ENCODE data around the gene SNX10.
A peak's percentile ranks its signal among the peaks of the same experiment; 100 is the strongest.

SNX10 gene

GRCh38 chr7:26404189-26404996 is 112.7 kb downstream of the SNX10 start:
- Histone ChIP-seq H3K4me1 (ENCODE audit: control insufficient read depth, insufficient read depth, low read length) (peaks cover 7% of the 10 kb centered on the region; the same call in 1 of the 2 replicates), H3K27me3 (ENCODE audit: control insufficient read depth, insufficient read depth, low read length) (no peaks in the 10 kb centered on the region), H3K9ac (ENCODE audit: low read depth, low read length) (no peak overlapping the region), H3K36me3 (ENCODE audit: control insufficient read depth, insufficient read depth, low read length) (no peaks in the 10 kb centered on the region), H3K27ac (ENCODE audit: low read depth, low read length) (no peak overlapping the region), H3K9me3 (ENCODE audit: control insufficient read depth, insufficient read depth, low read length) (no peaks in the 10 kb centered on the region), H3K4me3 (ENCODE audit: low read depth, low read length) (no peak overlapping the region)

- peaks cover 6% of the 10 kb centered on the region; the same call in 1 of the 2 replicates for H3K4me1 ChIP-seq (ENCODE audit: control insufficient read depth, insufficient read depth, low read length)
- H3K9me3 ChIP-seq (ENCODE audit: control insufficient read depth, insufficient read depth, low read length) = no peaks in the 10 kb centered on the region
- no peaks in the 10 kb centered on the region for H3K27me3 ChIP-seq (ENCODE audit: control insufficient read depth, insufficient read depth, low read length)
- no peak overlapping the region for H3K4me3 ChIP-seq (ENCODE audit: low read depth, low read length)
- no peaks in the 10 kb centered on the region for H3K36me3 ChIP-seq (ENCODE audit: control insufficient read depth, insufficient read depth, low read length)
- no peak overlapping the region for H3K9ac ChIP-seq (ENCODE audit: low read depth, low read length)
- no peak overlapping the region for H3K27ac ChIP-seq (ENCODE audit: low read depth, low read length)
Measured at GRCh38 chr7:26406433-26406832, 114.8 kb downstream of the SNX10 start.

DNA sequence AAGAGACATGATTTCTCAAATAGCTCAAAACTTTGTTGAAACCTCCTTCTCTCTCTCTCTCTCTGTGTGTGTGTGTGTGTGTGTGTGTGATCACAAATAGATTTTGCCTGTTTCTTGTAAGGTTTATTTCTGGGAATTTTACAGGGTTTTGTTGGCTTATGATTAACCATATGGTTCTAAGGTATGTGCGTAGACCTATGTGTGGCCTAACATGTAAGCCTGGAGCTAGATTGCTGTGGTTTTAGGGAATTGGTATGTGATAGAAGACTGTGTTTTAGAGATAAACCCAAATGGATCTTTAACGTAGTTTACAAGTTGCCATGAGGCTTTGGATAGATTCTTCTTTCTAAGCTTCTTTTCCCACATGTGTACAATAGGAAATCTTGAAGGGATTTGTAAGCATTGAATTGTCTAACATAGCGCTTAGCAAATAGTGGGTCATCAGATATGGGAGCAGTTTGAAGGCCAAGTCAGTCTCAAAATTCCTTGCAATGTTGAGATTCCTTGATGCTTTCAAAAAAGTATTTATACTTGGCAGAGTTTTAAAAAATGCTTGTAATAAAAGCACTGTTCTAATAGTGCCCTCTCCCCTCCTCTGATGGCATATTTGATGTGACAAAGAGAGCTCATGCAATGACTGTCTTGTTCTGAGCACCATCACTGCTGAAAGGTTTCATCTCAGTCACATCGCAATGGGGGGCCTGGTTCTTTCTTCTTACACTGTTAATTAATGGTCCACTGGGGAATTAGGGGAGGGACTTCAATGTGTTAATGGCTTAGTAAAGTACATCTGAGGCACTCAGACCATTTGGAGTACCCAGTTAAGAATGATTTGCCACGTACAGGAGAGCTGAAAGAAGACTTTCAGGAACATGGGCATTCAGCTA is 118.2 kb downstream of the SNX10 start:
- H3K9me3 ChIP-seq (ENCODE audit: control insufficient read depth, insufficient read depth, low read length) = no peaks in the 10 kb centered on the region
- no peak overlapping the region for H3K27ac ChIP-seq (ENCODE audit: low read depth, low read length)

DNA sequence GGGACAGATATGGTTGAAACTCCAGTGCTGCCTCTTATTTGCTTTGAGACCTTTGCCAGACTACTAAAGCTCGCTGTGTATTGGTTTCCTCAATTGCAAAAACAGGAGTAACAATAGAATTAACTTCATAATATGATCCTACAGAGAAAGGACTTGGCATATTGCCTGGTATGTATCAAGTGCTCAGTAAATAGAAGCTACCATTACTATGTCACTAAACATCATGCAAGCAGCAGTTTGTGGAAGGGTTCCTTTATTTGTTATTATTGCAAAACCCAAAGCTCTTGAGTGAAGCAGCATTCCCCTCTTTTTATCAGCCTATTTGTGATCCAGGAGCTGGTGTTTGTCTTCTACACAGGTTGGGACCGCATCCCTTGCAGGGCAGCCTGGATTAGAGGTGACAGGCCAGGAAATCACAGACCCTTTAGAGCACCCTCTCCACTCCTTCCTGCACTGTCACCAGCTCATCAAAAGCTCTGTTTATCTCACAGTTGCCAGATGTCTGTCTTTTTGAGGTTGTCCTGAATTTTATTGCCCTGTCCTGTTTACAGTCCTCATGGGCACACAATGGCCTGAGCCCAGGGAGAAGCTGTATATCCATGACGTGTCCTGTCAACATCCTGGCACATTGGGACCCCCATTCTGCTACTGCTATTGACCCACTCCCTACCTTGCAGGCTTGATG is 121.5 kb downstream of the SNX10 start:
- H3K9ac ChIP-seq (ENCODE audit: low read depth, low read length) = no peak overlapping the region
- H3K4me1 ChIP-seq (ENCODE audit: control insufficient read depth, insufficient read depth, low read length) = peaks cover 6% of the 10 kb centered on the region; the same call in 1 of the 2 replicates
- no peak overlapping the region for H3K27ac ChIP-seq (ENCODE audit: low read depth, low read length)
- no peaks in the 10 kb centered on the region for H3K9me3 ChIP-seq (ENCODE audit: control insufficient read depth, insufficient read depth, low read length)
- H3K27me3 ChIP-seq (ENCODE audit: control insufficient read depth, insufficient read depth, low read length) = no peaks in the 10 kb centered on the region
- H3K36me3 ChIP-seq (ENCODE audit: control insufficient read depth, insufficient read depth, low read length) = no peaks in the 10 kb centered on the region
- no peak overlapping the region for H3K4me3 ChIP-seq (ENCODE audit: low read depth, low read length)

More for the DNA sequence above, 118.2 kb downstream of the SNX10 start:
- H3K4me3 ChIP-seq (ENCODE audit: low read depth, low read length) = no peak overlapping the region
- no peaks in the 10 kb centered on the region for H3K4me1 ChIP-seq (ENCODE audit: control insufficient read depth, insufficient read depth, low read length)
- H3K27me3 ChIP-seq (ENCODE audit: control insufficient read depth, insufficient read depth, low read length) = no peaks in the 10 kb centered on the region
- H3K36me3 ChIP-seq (ENCODE audit: control insufficient read depth, insufficient read depth, low read length) = no peaks in the 10 kb centered on the region
- H3K9ac ChIP-seq (ENCODE audit: low read depth, low read length) = no peak overlapping the region

DNA sequence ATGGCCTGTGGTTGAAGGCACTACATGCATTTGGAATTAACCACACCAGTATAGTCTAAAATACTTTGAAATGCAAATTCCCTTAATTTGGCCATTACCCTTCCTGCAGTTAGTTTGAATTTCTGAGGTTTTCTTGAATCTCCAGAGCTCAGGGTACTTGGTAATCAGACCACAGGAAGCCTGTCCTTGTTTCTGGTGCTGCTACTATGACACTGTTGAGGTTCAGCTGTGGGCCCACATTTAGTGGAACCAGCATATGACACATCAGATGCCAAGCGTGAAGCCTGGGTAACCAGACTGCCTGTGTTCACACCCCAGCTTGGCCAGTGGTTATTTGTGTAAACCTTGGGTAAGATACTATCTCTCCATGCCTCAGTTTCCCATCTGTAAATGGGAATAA is 124.3 kb downstream of the SNX10 start:
- Histone ChIP-seq H3K36me3 (ENCODE audit: control insufficient read depth, insufficient read depth, low read length) (no peaks in the 10 kb centered on the region), H3K4me1 (ENCODE audit: control insufficient read depth, insufficient read depth, low read length) (peaks cover 19% of the 10 kb centered on the region), H3K27ac (ENCODE audit: low read depth, low read length) (no peak overlapping the region), H3K4me3 (ENCODE audit: low read depth, low read length) (no peak overlapping the region), H3K9ac (ENCODE audit: low read depth, low read length) (no peak overlapping the region), H3K27me3 (ENCODE audit: control insufficient read depth, insufficient read depth, low read length) (no peaks in the 10 kb centered on the region), H3K9me3 (ENCODE audit: control insufficient read depth, insufficient read depth, low read length) (no peaks in the 10 kb centered on the region)

- H3K9ac ChIP-seq (ENCODE audit: low read depth, low read length) = no peak overlapping the region
- H3K27ac ChIP-seq (ENCODE audit: low read depth, low read length) = no peak overlapping the region
- H3K9me3 ChIP-seq (ENCODE audit: control insufficient read depth, insufficient read depth, low read length) = no peaks in the 10 kb centered on the region
- no peaks in the 10 kb centered on the region for H3K27me3 ChIP-seq (ENCODE audit: control insufficient read depth, insufficient read depth, low read length)
- no peaks in the 10 kb centered on the region for H3K36me3 ChIP-seq (ENCODE audit: control insufficient read depth, insufficient read depth, low read length)
- peaks cover 24% of the 10 kb centered on the region for H3K4me1 ChIP-seq (ENCODE audit: control insufficient read depth, insufficient read depth, low read length)
- no peak overlapping the region for H3K4me3 ChIP-seq (ENCODE audit: low read depth, low read length)
Measured at GRCh38 chr7:26417911-26418413, 126.3 kb downstream of the SNX10 start.

- Histone ChIP-seq H3K9ac (ENCODE audit: low read depth, low read length) (no peak overlapping the region), H3K27me3 (ENCODE audit: control insufficient read depth, insufficient read depth, low read length) (no peaks in the 10 kb centered on the region), H3K4me3 (ENCODE audit: low read depth, low read length) (no peak overlapping the region), H3K4me1 (ENCODE audit: control insufficient read depth, insufficient read depth, low read length) (peaks cover 24% of the 10 kb centered on the region), H3K27ac (ENCODE audit: low read depth, low read length) (no peak overlapping the region), H3K36me3 (ENCODE audit: control insufficient read depth, insufficient read depth, low read length) (no peaks in the 10 kb centered on the region), H3K9me3 (ENCODE audit: control insufficient read depth, insufficient read depth, low read length) (no peaks in the 10 kb centered on the region)
Measured at GRCh38 chr7:26419198-26419597, 127.5 kb downstream of the SNX10 start.

DNA sequence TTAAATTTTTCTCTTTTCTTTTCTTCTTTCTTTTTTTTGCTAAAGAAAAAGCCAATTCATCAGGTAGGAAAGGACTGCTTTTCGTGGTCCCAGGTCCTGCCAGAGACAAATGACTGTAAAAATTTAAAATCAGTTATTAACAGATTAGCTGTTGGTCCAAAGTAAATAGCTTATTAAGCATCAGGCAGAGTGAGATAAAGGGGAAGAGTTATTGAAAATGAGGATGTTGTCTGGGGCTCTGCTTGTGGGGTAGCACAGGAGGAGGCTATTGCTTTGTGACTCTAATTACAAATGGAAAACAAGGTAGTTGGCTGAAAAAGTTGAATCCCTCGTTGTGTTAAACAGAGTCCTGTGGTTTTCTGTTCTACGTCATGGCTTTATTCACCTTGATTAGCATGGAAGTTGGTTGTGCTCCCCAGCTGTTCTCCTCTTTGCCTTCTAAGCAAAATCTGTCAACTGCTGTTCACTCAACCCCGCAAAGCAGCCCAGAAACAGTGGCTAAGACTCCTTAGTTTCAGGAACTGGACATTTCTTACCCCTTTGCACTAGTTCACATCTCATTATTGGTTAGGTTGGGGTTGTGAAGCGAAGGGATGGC is 128.9 kb downstream of the SNX10 start:
- H3K27ac ChIP-seq (ENCODE audit: low read depth, low read length) = peak overlapping the region; percentile 30
- H3K36me3 ChIP-seq (ENCODE audit: control insufficient read depth, insufficient read depth, low read length) = no peaks in the 10 kb centered on the region
- peaks cover 24% of the 10 kb centered on the region for H3K4me1 ChIP-seq (ENCODE audit: control insufficient read depth, insufficient read depth, low read length)
- no peak overlapping the region for H3K4me3 ChIP-seq (ENCODE audit: low read depth, low read length)
- H3K27me3 ChIP-seq (ENCODE audit: control insufficient read depth, insufficient read depth, low read length) = no peaks in the 10 kb centered on the region
- no peak overlapping the region for H3K9ac ChIP-seq (ENCODE audit: low read depth, low read length)
- no peaks in the 10 kb centered on the region for H3K9me3 ChIP-seq (ENCODE audit: control insufficient read depth, insufficient read depth, low read length)

DNA sequence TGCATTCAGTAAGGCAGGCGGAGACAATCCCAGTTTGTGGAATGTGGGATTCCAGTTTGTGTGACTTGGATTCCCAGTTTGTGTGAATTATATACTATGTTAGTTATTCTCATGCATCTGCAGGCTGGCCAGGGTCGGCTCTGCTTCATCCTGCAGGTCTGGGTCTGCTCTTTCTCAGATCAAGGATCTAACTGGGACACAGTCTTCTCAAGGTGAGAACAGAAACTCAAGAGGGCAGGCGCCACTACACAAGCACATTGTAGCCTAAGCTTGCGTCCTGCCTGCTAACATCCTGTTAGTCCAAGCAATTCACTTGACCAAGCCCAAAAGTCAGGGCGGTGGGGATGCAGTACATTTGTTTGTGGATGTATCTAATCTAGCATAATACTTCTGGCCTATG is 131.1 kb downstream of the SNX10 start:
- H3K27ac ChIP-seq (ENCODE audit: low read depth, low read length) = no peak overlapping the region

GRCh38 chr7:26423436-26423835 is 131.8 kb downstream of the SNX10 start:
- Histone ChIP-seq H3K9ac (ENCODE audit: low read depth, low read length) (no peak overlapping the region), H3K4me1 (ENCODE audit: control insufficient read depth, insufficient read depth, low read length) (peaks cover 22% of the 10 kb centered on the region), H3K36me3 (ENCODE audit: control insufficient read depth, insufficient read depth, low read length) (no peaks in the 10 kb centered on the region), H3K27ac (ENCODE audit: low read depth, low read length) (no peak overlapping the region), H3K27me3 (ENCODE audit: control insufficient read depth, insufficient read depth, low read length) (no peaks in the 10 kb centered on the region), H3K9me3 (ENCODE audit: control insufficient read depth, insufficient read depth, low read length) (no peaks in the 10 kb centered on the region), H3K4me3 (ENCODE audit: low read depth, low read length) (no peak overlapping the region)

More for the DNA sequence above, 131.1 kb downstream of the SNX10 start:
- H3K9ac ChIP-seq (ENCODE audit: low read depth, low read length) = no peak overlapping the region; the same call in 1 of the 2 replicates
- H3K4me3 ChIP-seq (ENCODE audit: low read depth, low read length) = no peak overlapping the region
- H3K4me1 ChIP-seq (ENCODE audit: control insufficient read depth, insufficient read depth, low read length) = peaks cover 22% of the 10 kb centered on the region
- no peaks in the 10 kb centered on the region for H3K9me3 ChIP-seq (ENCODE audit: control insufficient read depth, insufficient read depth, low read length)
- no peaks in the 10 kb centered on the region for H3K27me3 ChIP-seq (ENCODE audit: control insufficient read depth, insufficient read depth, low read length)
- no peaks in the 10 kb centered on the region for H3K36me3 ChIP-seq (ENCODE audit: control insufficient read depth, insufficient read depth, low read length)

Data from HUES48 (cell line).